ENCODE measurements around the gene NUP210L. TPM values are rescaled to one million over a fixed set of nuclear protein-coding genes. Genes with fewer than 3 reads are reported as not detected.
"Not testable (repeated sequence)": the region's sequence is repeated elsewhere in the genome, so short reads cannot be mapped to it uniquely, and the experiment has no call there.

Gene NUP210L
- total RNA-seq, 1 experiment from 2014 or later = 0.12 TPM

DNA sequence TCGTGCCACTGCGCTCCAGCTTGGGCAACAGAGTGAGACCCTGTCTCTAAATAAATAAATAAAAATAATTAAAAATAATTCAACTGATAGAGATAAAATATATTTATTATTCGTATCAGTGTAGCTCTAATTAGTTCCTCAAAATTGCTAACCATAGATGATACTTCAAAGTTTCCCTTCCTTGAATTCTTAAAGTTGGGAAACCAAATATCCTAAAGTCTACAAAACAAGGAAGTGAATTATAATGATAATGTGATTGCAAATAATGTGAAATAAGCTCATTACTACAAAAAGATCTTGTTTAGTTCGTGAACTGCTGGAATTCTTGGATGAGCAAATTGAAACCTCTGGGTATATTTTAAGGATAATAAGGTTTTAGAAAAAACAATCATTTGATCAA lies 60.5 kb downstream of the NUP210L start:
- CTCF ChIA-PET = no interaction called here
- Mint-ChIP-seq H3K4me1 (ENCODE audit: low read depth, unreplicated experiment) (no peaks in the 10 kb centered on the region), H3K36me3 (ENCODE audit: insufficient read depth, unreplicated experiment) (no peaks in the 10 kb centered on the region), H3K27me3 (ENCODE audit: unreplicated experiment) (no peaks in the 10 kb centered on the region), H3K27ac (ENCODE audit: unreplicated experiment) (no peak overlapping the region), H3K9me3 (ENCODE audit: low read depth, unreplicated experiment) (no peaks in the 10 kb centered on the region), H3K4me3 (ENCODE audit: low read depth, unreplicated experiment) (no peak overlapping the region)
- BruUV-seq (replicated peaks) = no TSS peak
- TF ChIP-seq, protein P1, sequence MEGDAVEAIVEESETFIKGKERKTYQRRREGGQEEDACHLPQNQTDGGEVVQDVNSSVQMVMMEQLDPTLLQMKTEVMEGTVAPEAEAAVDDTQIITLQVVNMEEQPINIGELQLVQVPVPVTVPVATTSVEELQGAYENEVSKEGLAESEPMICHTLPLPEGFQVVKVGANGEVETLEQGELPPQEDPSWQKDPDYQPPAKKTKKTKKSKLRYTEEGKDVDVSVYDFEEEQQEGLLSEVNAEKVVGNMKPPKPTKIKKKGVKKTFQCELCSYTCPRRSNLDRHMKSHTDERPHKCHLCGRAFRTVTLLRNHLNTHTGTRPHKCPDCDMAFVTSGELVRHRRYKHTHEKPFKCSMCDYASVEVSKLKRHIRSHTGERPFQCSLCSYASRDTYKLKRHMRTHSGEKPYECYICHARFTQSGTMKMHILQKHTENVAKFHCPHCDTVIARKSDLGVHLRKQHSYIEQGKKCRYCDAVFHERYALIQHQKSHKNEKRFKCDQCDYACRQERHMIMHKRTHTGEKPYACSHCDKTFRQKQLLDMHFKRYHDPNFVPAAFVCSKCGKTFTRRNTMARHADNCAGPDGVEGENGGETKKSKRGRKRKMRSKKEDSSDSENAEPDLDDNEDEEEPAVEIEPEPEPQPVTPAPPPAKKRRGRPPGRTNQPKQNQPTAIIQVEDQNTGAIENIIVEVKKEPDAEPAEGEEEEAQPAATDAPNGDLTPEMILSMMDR (IDR thresholded peaks at IDR 0.05; ENCODE audit: unreplicated experiment) = no peak
- DNase-seq = no peak
- intact Hi-C loops (cut with micrococcal nuclease; ENCODE audit: unreplicated experiment) = loop anchor here (10.0 kb wide), 1 partner anchor 90 kb away; no protein-coding TSS in a partner anchor

DNA sequence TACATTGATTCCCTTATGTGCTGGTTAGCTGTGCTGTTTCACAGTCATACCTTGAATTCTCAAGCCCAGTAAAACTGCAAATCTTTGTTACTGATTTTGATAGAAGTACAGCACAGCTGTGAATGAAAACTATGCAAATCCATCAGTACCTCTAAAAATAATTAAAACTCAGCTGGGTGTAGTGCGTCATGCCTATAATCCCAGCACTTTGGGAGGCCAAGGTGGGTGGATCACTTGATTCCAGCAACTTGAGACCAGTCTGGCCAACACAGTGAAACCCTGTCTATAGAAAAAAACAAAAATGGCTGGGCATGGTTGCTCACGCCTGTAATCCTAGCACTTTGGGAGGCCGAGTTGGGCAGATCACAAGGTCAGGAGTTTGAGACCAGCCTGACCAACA lies 61.2 kb downstream of the NUP210L start:
- intact Hi-C loops (cut with micrococcal nuclease; ENCODE audit: unreplicated experiment) = loop anchor here (10.0 kb wide), 1 partner anchor 89 kb away; no protein-coding TSS in a partner anchor
- DNase-seq = no peak
- no peak overlapping the region for H3K4me3 Mint-ChIP-seq (ENCODE audit: low read depth, unreplicated experiment)
- CTCF ChIA-PET = no interaction called here
- no peaks in the 10 kb centered on the region for H3K9me3 Mint-ChIP-seq (ENCODE audit: low read depth, unreplicated experiment)
- TF ChIP-seq, protein P1 (IDR thresholded peaks at IDR 0.05; ENCODE audit: unreplicated experiment) = no peak
- no peaks in the 10 kb centered on the region for H3K4me1 Mint-ChIP-seq (ENCODE audit: low read depth, unreplicated experiment)
- no peak overlapping the region for H3K27ac Mint-ChIP-seq (ENCODE audit: unreplicated experiment)
- BruUV-seq (replicated peaks) = no TSS peak
- H3K36me3 Mint-ChIP-seq (ENCODE audit: insufficient read depth, unreplicated experiment) = no peaks in the 10 kb centered on the region
- H3K27me3 Mint-ChIP-seq (ENCODE audit: unreplicated experiment) = no peaks in the 10 kb centered on the region

DNA sequence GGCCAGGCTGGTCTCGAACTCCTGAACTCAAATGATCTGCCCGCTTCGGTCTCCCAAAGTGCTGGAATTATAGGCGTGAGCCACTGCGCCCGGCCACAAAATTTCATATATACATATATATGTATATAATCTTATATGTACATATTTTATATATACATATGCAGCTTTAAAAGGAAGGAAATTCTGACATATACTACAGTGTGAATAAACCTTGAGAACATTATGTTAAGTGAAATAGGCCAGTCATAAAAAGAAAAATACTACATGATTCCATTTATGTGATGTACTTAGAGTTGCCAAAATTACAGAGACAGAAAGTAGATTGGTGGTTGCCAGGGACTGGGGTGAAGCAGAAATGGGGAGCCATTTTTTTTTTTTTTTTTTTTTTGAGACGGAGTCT lies 63.2 kb downstream of the NUP210L start:
- H3K4me3 Mint-ChIP-seq (ENCODE audit: low read depth, unreplicated experiment) = no peak overlapping the region
- no peaks in the 10 kb centered on the region for H3K4me1 Mint-ChIP-seq (ENCODE audit: low read depth, unreplicated experiment)
- no peaks in the 10 kb centered on the region for H3K27me3 Mint-ChIP-seq (ENCODE audit: unreplicated experiment)
- H3K27ac Mint-ChIP-seq (ENCODE audit: unreplicated experiment) = no peak overlapping the region
- CTCF ChIA-PET = interaction anchor here (0.7 kb wide), 2 partner anchors 14 to 20 kb away, joined by 3 to 4 read pairs; no protein-coding TSS in a partner anchor
- H3K9me3 Mint-ChIP-seq (ENCODE audit: low read depth, unreplicated experiment) = no peaks in the 10 kb centered on the region
- DNase-seq = no peak
- intact Hi-C loops (cut with micrococcal nuclease; ENCODE audit: unreplicated experiment) = loop anchor here (10.0 kb wide), 1 partner anchor 87 kb away; no protein-coding TSS in a partner anchor
- no TSS peak for BruUV-seq (replicated peaks)
- TF ChIP-seq, protein P1 (IDR thresholded peaks at IDR 0.05; ENCODE audit: unreplicated experiment) = no peak
- H3K36me3 Mint-ChIP-seq (ENCODE audit: insufficient read depth, unreplicated experiment) = no peaks in the 10 kb centered on the region

DNA sequence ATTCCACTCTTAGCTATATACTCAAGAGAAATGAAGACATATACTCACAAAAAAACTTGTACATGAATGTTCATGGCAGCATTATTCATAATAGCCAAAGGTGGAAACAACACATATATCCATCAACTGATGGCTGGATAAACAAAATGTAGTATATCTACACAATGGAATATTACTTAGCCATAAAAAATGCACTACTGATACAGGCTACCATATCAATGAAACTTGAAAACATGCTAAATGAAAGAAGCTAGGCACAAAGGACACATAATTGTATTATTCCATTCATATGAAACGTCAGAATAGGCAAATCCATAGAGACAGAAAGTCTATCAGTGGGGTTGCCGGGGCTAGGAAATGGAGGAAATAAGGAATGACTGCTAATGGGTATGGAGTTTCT lies 67.3 kb downstream of the NUP210L start:
- no TSS peak for BruUV-seq (replicated peaks)
- intact Hi-C loops (cut with micrococcal nuclease; ENCODE audit: unreplicated experiment) = no loop called here
- CTCF ChIA-PET = interaction anchor here (0.7 kb wide), 1 partner anchor 16 kb away, joined by 3 read pairs; no protein-coding TSS in a partner anchor
- Mint-ChIP-seq H3K27ac (ENCODE audit: unreplicated experiment) (no peak overlapping the region), H3K9me3 (ENCODE audit: low read depth, unreplicated experiment) (peaks cover 2% of the 10 kb centered on the region), H3K4me3 (ENCODE audit: low read depth, unreplicated experiment) (no peak overlapping the region), H3K27me3 (ENCODE audit: unreplicated experiment) (no peaks in the 10 kb centered on the region), H3K36me3 (ENCODE audit: insufficient read depth, unreplicated experiment) (no peaks in the 10 kb centered on the region), H3K4me1 (ENCODE audit: low read depth, unreplicated experiment) (no peaks in the 10 kb centered on the region)
- TF ChIP-seq, protein P1 (IDR thresholded peaks at IDR 0.05; ENCODE audit: unreplicated experiment) = no peak
- DNase-seq = no peak

DNA sequence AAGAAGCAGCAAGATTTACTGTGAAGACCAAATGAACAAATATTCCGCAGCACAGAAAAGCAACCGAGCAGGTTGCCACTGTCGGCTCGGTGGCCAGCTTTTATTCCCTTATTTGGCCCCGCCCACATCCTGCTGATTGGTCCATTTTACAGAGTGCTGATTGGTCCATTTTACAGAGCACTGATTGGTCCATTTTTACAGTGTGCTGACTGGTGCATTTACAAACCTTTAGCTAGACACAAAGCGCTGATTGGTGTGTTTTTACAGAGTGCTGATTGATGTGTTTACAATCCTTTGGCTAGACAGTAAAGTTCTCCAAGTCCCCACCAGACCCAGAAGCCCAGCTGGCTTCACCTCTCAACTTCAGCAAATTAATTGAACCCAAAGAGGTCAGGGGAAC lies 71.8 kb downstream of the NUP210L start:
- CTCF ChIA-PET; DNase-seq; H3K9me3 Mint-ChIP-seq (ENCODE audit: low read depth, unreplicated experiment); intact Hi-C loops (cut with micrococcal nuclease; ENCODE audit: unreplicated experiment); H3K4me3 Mint-ChIP-seq (ENCODE audit: low read depth, unreplicated experiment); H3K36me3 Mint-ChIP-seq (ENCODE audit: insufficient read depth, unreplicated experiment); H3K4me1 Mint-ChIP-seq (ENCODE audit: low read depth, unreplicated experiment); H3K27ac Mint-ChIP-seq (ENCODE audit: unreplicated experiment); H3K27me3 Mint-ChIP-seq (ENCODE audit: unreplicated experiment); BruUV-seq (replicated peaks): not testable (repeated sequence)

All from Calu3 (cell line).